SK-N-SH (cell line): ENCODE data around the gene CCNY. TPM values are rescaled to one million over a fixed set of nuclear protein-coding genes. Genes with fewer than 3 reads are reported as not detected.

ENCODE experiments used
- CTCF ChIA-PET: fragments of 300-600, 350-600 bp; formaldehyde crosslinking; extraction: SDS; loops from one replicate; lab custom pipeline; 2021; lab: Yijun Ruan, JAX
- POLR2A ChIA-PET: fragments of 350-600 bp; sonication (Branson Sonifier 250); formaldehyde crosslinking; extraction: SDS; loops from one replicate; lab custom pipeline; 2020; ENCODE audit warnings: antibody characterized with exemption, inconsistent platforms; lab: Yijun Ruan, JAX
- DNase-seq: peaks from one replicate; pipeline ENCODE4 v3.0.0; 2012
- H2AFZ ChIP-seq: fragments of 200-600 bp; sonication (generic); 2 replicates; pipeline ENCODE4 v1.8.1; 2016; ENCODE audit warnings: antibody characterized with exemption, mild to moderate bottlenecking, low read depth
- H3F3A ChIP-seq: fragments of 200-600 bp; sonication (generic); replicated peaks from 2 replicates; pipeline ENCODE3; 2016; ENCODE audit warnings: antibody characterized with exemption, mild to moderate bottlenecking; ENCODE audit not compliant: insufficient read depth
- H3K27ac ChIP-seq, 2 experiments: fragments of 200-500 bp in 1 of 2; fragments of 200-600 bp in 1 of 2; sonication (Bioruptor generic) in 1 of 2; sonication (generic), shearing (Covaris generic) in 1 of 2; 2 replicates each; pipeline versions ENCODE4 v1.5.1 to v1.6.1; 2014 to 2016; ENCODE audit warnings: low read depth in 2 of 2, inconsistent platforms in 1 of 2, low read length in 1 of 2, mild to moderate bottlenecking in 1 of 2, mixed read lengths in 1 of 2
- H3K27me3 ChIP-seq: fragments of 200-600 bp; sonication (generic), shearing (Covaris generic); 2 replicates; pipeline ENCODE4 v1.6.1; 2016; ENCODE audit warnings: mixed run types; ENCODE audit not compliant: insufficient read depth
- H3K36me3 ChIP-seq, 2 experiments: fragments of 200-500 bp in 1 of 2; fragments of 200-600 bp in 1 of 2; sonication (Bioruptor generic) in 1 of 2; sonication (generic) in 1 of 2; replicated peaks in 1 of 2; 2 replicates each; pipeline versions ENCODE3 to v1.5.1; 2014 to 2016; ENCODE audit warnings: low read length in 1 of 2, mild to moderate bottlenecking in 1 of 2; ENCODE audit not compliant: insufficient read depth in 2 of 2, control insufficient read depth in 1 of 2
- H3K4me1 ChIP-seq, 2 experiments: fragments of 200-500 bp in 1 of 2; fragments of 200-600 bp in 1 of 2; sonication (Bioruptor generic) in 1 of 2; sonication (generic), shearing (Covaris generic) in 1 of 2; 2 replicates each; pipeline versions ENCODE4 v1.5.1 to v1.6.1; 2014 to 2016; ENCODE audit warnings: low read depth in 1 of 2, low read length in 1 of 2, mixed run types in 1 of 2; ENCODE audit not compliant: insufficient read depth in 2 of 2, control insufficient read depth in 1 of 2
- H3K4me2 ChIP-seq: fragments of 200-600 bp; sonication (generic), shearing (Covaris generic); 2 replicates; pipeline ENCODE4 v1.6.1; 2017; ENCODE audit warnings: mixed run types
- H3K4me3 ChIP-seq, 2 experiments: fragments of 200-500 bp in 1 of 2; fragments of 200-600 bp in 1 of 2; sonication (Bioruptor generic) in 1 of 2; sonication (generic), shearing (Covaris generic) in 1 of 2; 2 replicates each; pipeline versions ENCODE4 v1.5.1 to v1.8.1; 2014 to 2016; ENCODE audit warnings: low read depth in 2 of 2, inconsistent platforms in 1 of 2, low read length in 1 of 2, mild to moderate bottlenecking in 1 of 2, mixed read lengths in 1 of 2, moderate library complexity in 1 of 2
- H3K79me2 ChIP-seq: fragments of 200-600 bp; sonication (generic); 2 replicates; pipeline ENCODE4 v1.8.1; 2017; ENCODE audit warnings: mild to moderate bottlenecking; ENCODE audit not compliant: insufficient read depth
- H3K9ac ChIP-seq: fragments of 200-600 bp; sonication (generic); 2 replicates; pipeline ENCODE4 v1.6.1; 2017; ENCODE audit warnings: mixed run types
- H3K9me2 ChIP-seq: fragments of 200-600 bp; sonication (generic); 2 replicates; pipeline ENCODE4 v1.6.1; 2017; ENCODE audit warnings: mixed run types
- H3K9me3 ChIP-seq: fragments of 200-600 bp; sonication (generic); 2 replicates; pipeline ENCODE4 v1.6.1; 2017; ENCODE audit warnings: mixed run types, mild to moderate bottlenecking, moderate library complexity
- H4K20me1 ChIP-seq: fragments of 200-600 bp; sonication (generic); 2 replicates; pipeline ENCODE4 v1.6.1; 2017; ENCODE audit warnings: mild to moderate bottlenecking, mixed run types; ENCODE audit not compliant: insufficient read depth
- CHD2 ChIP-seq: fragments of 150-350 bp; IDR thresholded peaks from 2 replicates; pipeline ENCODE4 v1.6.1; 2018; ENCODE audit warnings: low read length; ENCODE audit not compliant: partially characterized antibody
- ELF1 ChIP-seq: IDR thresholded peaks from 2 replicates; pipeline ENCODE4 v1.4.0; 2012
- EZH2phosphoT487 ChIP-seq: fragments of 200-600 bp; sonication (generic); IDR thresholded peaks from 2 replicates; pipeline ENCODE4 v1.6.1; 2017; ENCODE audit warnings: low read depth, mixed run types, mild to moderate bottlenecking, antibody characterized with exemption, moderate library complexity, borderline replicate concordance
- FOSL2 ChIP-seq: IDR thresholded peaks from 2 replicates; pipeline ENCODE4 v1.4.0; 2012; ENCODE audit warnings: low read depth, mild to moderate bottlenecking, moderate library complexity, borderline replicate concordance
- FOXJ3 ChIP-seq: sonication (generic); formaldehyde crosslinking; IDR thresholded peaks from 2 replicates; pipeline ENCODE4 v1.5.1; 2020; ENCODE audit warnings: mild to moderate bottlenecking, missing genetic modification reagents
- FOXM1 ChIP-seq: IDR thresholded peaks from 2 replicates; pipeline ENCODE4 v1.4.0; 2012; ENCODE audit warnings: low read depth, mild to moderate bottlenecking
- GATA2 ChIP-seq: sonication (generic); formaldehyde crosslinking; IDR thresholded peaks from 2 replicates; pipeline ENCODE4 v1.5.0; 2020; ENCODE audit warnings: mild to moderate bottlenecking, missing genetic modification reagents
- JUND ChIP-seq: IDR thresholded peaks from 2 replicates; pipeline ENCODE4 v1.4.0; 2012
- MEF2A ChIP-seq: IDR thresholded peaks from 2 replicates; pipeline ENCODE4 v1.4.0; 2012; ENCODE audit warnings: low read depth, borderline replicate concordance
- MXI1 ChIP-seq: IDR thresholded peaks from 2 replicates; pipeline ENCODE4 v1.6.1; 2012; ENCODE audit warnings: mild to moderate bottlenecking, low read depth, low read length, improper control_type of control experiment
- POLR2AphosphoS5 ChIP-seq: IDR thresholded peaks from 2 replicates; pipeline ENCODE4 v1.6.1; 2012; ENCODE audit warnings: low read depth, low read length
- RAD21 ChIP-seq: IDR thresholded peaks from 2 replicates; pipeline ENCODE4 v1.6.1; 2012; ENCODE audit warnings: mild to moderate bottlenecking, low read length
- REST ChIP-seq: IDR thresholded peaks from 2 replicates; pipeline ENCODE4 v1.6.1; 2012; ENCODE audit warnings: mild to moderate bottlenecking, low read depth, low read length, moderate library complexity
- RFX5 ChIP-seq: IDR thresholded peaks from 2 replicates; pipeline ENCODE4 v1.6.1; 2012; ENCODE audit warnings: mild to moderate bottlenecking, improper control_type of control experiment, low read length
- RXRA ChIP-seq: IDR thresholded peaks from 2 replicates; pipeline ENCODE4 v1.4.0; 2012; ENCODE audit warnings: low read depth, mild to moderate bottlenecking, borderline replicate concordance
- SIN3A ChIP-seq: IDR thresholded peaks from 2 replicates; pipeline ENCODE4 v1.6.1; 2012; ENCODE audit warnings: low read depth, mild to moderate bottlenecking, low read length, moderate library complexity, borderline replicate concordance
- TEAD4 ChIP-seq: IDR thresholded peaks from 2 replicates; pipeline ENCODE4 v1.4.0; 2012; ENCODE audit warnings: mild to moderate bottlenecking, borderline replicate concordance; ENCODE audit not compliant: insufficient read depth
- USF1 ChIP-seq: IDR thresholded peaks from 2 replicates; pipeline ENCODE4 v1.4.0; 2012; ENCODE audit warnings: low read depth, borderline replicate concordance
- WGBS: methylation state at CpG from one replicate; pipeline ENCODE4 v1.1.6; 2017; ENCODE audit warnings: low lambda C conversion rate; 5-methylcytosine and 5-hydroxymethylcytosine counted together
- polyA plus RNA-seq, 3 experiments: library from polyadenylated mRNA; depleted of rRNA; stranded (reverse); fragments of >200 nt; gene quantifications; 2 replicates each; pipeline ENCODE4 v1.2.3, GENCODE V29; 2012

The CCNY gene
- polyA plus RNA-seq, 1 of the 3 experiments (the other 2 are of a cell fraction) = 29.4 TPM

GRCh38 chr10:35466661-35467060 lies 130.4 kb downstream of the CCNY start:
- H3K27ac ChIP-seq = no peak overlapping the region
- no peaks in the 10 kb centered on the region for H3K9me3 ChIP-seq
- peaks cover 95% of the 10 kb centered on the region for H3K79me2 ChIP-seq
- H3K9me2 ChIP-seq = no peaks in the 10 kb centered on the region
- POLR2A ChIA-PET = no interaction called here
- no peak for TF ChIP-seq TEAD4
- TF ChIP-seq FOSL2 = no peak
- H3K4me3 ChIP-seq = no peak overlapping the region
- H3K4me2 ChIP-seq = no peak overlapping the region
- peaks cover 93% of the 10 kb centered on the region for H4K20me1 ChIP-seq
- H3F3A ChIP-seq = no peaks in the 10 kb centered on the region
- no peak overlapping the region for H3K9ac ChIP-seq
- 92% methylated on average over 3 of the region's 4 CpGs for WGBS
- peaks cover 17 to 53% of the 10 kb centered on the region in 2 experiments; a peak in 3 of 4 replicates for H3K4me1 ChIP-seq
- H3K36me3 ChIP-seq = no peaks in the 10 kb centered on the region
- CTCF ChIA-PET = no interaction called here
- DNase-seq = no peak
- no peaks in the 10 kb centered on the region for H3K27me3 ChIP-seq
- H2AFZ ChIP-seq = no peak overlapping the region

- ChIA-PET CTCF (no interaction called here), POLR2A (no interaction called here)
- Histone ChIP-seq H3K27me3 (no peaks in the 10 kb centered on the region), H3K36me3 (no peaks in the 10 kb centered on the region), H3K9me2 (no peaks in the 10 kb centered on the region), H3F3A (no peaks in the 10 kb centered on the region), H3K9me3 (no peaks in the 10 kb centered on the region), H3K4me2 (no peak overlapping the region), H3K4me1 (peaks cover 17 to 51% of the 10 kb centered on the region in 2 experiments; a peak in 3 of 4 replicates), H3K79me2 (peaks cover 95% of the 10 kb centered on the region), H3K27ac (no peak overlapping the region), H3K9ac (no peak overlapping the region), H4K20me1 (peaks cover 96% of the 10 kb centered on the region), H2AFZ (no peak overlapping the region), H3K4me3 (no peak overlapping the region)
- no peak for DNase-seq
- TF ChIP-seq SIN3A = no peak
- no peak for TF ChIP-seq RFX5
- no peak for TF ChIP-seq TEAD4
- TF ChIP-seq POLR2AphosphoS5 = no peak
- TF ChIP-seq FOXM1 = no peak
- no peak for TF ChIP-seq USF1
- TF ChIP-seq RAD21 = no peak
- no peak for TF ChIP-seq RXRA
- no peak for TF ChIP-seq EZH2phosphoT487
Observed at GRCh38 chr10:35467186-35467585, 130.9 kb downstream of the CCNY start.

- H4K20me1 ChIP-seq = peaks cover 70% of the 10 kb centered on the region
- H3K9me3 ChIP-seq = no peaks in the 10 kb centered on the region
- DNase-seq = peak; percentile 55
- no peak overlapping the region for H3K4me2 ChIP-seq
- no peak overlapping the region for H3K9ac ChIP-seq
- peak overlapping the region in 1 of 2 experiments; percentile 39; a peak in 2 of 4 replicates for H3K27ac ChIP-seq
- no peaks in the 10 kb centered on the region for H3F3A ChIP-seq
- H2AFZ ChIP-seq = no peak overlapping the region
- peaks cover 5 to 35% of the 10 kb centered on the region in 2 experiments; a peak in 3 of 4 replicates for H3K4me1 ChIP-seq
- ChIA-PET POLR2A (no interaction called here), CTCF (interaction anchor here (0.6 to 1.2 kb wide), 2 partner anchors 15 to 714 kb away, joined by 3 read pairs; no protein-coding TSS in a partner anchor)
- peaks cover 77% of the 10 kb centered on the region for H3K79me2 ChIP-seq
- no peaks in the 10 kb centered on the region for H3K27me3 ChIP-seq
- no peak overlapping the region for H3K4me3 ChIP-seq
- no peaks in the 10 kb centered on the region for H3K36me3 ChIP-seq
- 89% methylated on average over 9 of the region's 9 CpGs for WGBS
- no peaks in the 10 kb centered on the region for H3K9me2 ChIP-seq
- no peak for TF ChIP-seq CHD2
- no peak for TF ChIP-seq MEF2A
- TF ChIP-seq FOXJ3 (CRISPR knock-in tag) = 0 out of 2 replicates have a peak, but pooled peaks have one; percentile 22
- TF ChIP-seq RXRA = no peak
- TF ChIP-seq REST = no peak
- no peak for TF ChIP-seq JUND
- TF ChIP-seq GATA2 (CRISPR knock-in tag) = no peak
- peak; percentile 2; the same call in 1 of the 2 replicates for TF ChIP-seq RAD21
- TF ChIP-seq MXI1 = peak; percentile 29; the same call in 1 of the 2 replicates
- TF ChIP-seq ELF1 = no peak
Observed at GRCh38 chr10:35470248-35470924, 134.1 kb downstream of the CCNY start.
